Measurements from ENCODE around the gene MUSK.

GRCh38 chr9:110777876-110778215 is 109.3 kb downstream of the MUSK start:
- TF ChIP-seq CTCF (conservative IDR thresholded peaks at IDR 0.05; ENCODE audit: low read depth in 2 of 2) (no peak), EZH2 (IDR thresholded peaks at IDR 0.05; ENCODE audit: low read depth, unreplicated experiment) (no peak), CREB1 (CRISPR knock-in tag; IDR thresholded peaks at IDR 0.05; ENCODE audit: low read depth) (no peak), REST (IDR thresholded peaks at IDR 0.05; ENCODE audit: unreplicated experiment) (no peak), JUNB (IDR thresholded peaks at IDR 0.05; ENCODE audit: unreplicated experiment) (no peak)

All from GM23338 (cell line).